ENCODE results near the gene AP1S1. TPM values are rescaled to one million over a fixed set of nuclear protein-coding genes. Genes with fewer than 3 reads are reported as not detected.

The AP1S1 gene
- total and polyA plus RNA-seq, 2 of the 13 experiments (the other 11 are each of a cell fraction or from before 2014, with no cell fraction given), result 57.5 to 68.1 TPM

DNA sequence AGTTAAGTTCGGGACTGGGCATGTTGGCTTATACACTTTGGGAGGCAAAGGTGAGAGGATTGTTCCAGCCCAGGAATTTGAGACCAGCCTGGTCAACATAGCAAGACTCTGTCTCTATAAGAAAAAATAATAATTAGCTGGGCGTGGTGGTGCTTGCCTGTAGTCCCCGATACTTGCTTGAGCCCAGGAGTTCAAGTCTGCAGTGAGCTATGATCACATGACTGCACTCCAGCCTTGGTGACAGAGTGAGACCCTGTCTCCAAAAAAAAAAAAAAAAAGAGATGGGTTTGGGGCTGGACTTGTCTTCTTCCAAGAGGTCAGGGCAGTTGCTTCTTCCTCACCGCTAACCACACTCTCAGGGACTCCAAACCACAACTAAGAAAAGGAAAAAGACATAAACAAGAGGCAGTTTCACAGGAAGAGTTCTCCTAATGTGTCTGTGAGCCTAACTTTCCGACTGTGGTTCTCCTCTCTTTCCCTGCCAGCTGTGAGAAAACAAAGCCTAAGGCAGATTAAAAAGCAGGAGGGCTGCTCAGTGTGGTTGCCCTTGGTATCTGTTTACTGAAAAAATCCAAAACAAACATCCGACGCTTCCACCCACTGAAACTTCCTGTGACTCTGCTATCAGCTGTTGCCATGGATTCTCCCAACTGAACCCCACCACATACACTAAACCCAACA lies 29.8 kb upstream of the AP1S1 start (continued):
- TF ChIP-seq, protein P1, sequence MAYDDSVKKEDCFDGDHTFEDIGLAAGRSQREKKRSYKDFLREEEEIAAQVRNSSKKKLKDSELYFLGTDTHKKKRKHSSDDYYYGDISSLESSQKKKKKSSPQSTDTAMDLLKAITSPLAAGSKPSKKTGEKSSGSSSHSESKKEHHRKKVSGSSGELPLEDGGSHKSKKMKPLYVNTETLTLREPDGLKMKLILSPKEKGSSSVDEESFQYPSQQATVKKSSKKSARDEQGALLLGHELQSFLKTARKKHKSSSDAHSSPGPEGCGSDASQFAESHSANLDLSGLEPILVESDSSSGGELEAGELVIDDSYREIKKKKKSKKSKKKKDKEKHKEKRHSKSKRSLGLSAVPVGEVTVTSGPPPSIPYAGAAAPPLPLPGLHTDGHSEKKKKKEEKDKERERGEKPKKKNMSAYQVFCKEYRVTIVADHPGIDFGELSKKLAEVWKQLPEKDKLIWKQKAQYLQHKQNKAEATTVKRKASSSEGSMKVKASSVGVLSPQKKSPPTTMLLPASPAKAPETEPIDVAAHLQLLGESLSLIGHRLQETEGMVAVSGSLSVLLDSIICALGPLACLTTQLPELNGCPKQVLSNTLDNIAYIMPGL (CRISPR knock-in tag; IDR thresholded peaks at IDR 0.05; ENCODE audit: borderline replicate concordance in 1 of 2, low read depth in 1 of 2), result no peak; a peak in 1 of 4 replicates
- TF ChIP-seq SP140L (CRISPR knock-in tag; IDR thresholded peaks at IDR 0.05; ENCODE audit: borderline replicate concordance) (no peak), ETV5 (CRISPR knock-in tag; IDR thresholded peaks at IDR 0.05; ENCODE audit: borderline replicate concordance) (peak; percentile 96), JDP2 (CRISPR knock-in tag; IDR thresholded peaks at IDR 0.05; ENCODE audit: borderline replicate concordance) (no peak), ZNF570 (CRISPR knock-in tag; IDR thresholded peaks at IDR 0.05; ENCODE audit: borderline replicate concordance) (no peak), NFE2L2 (IDR thresholded peaks at IDR 0.05; ENCODE audit: low read length) (no peak), ZNF614 (CRISPR knock-in tag; IDR thresholded peaks at IDR 0.05; ENCODE audit: borderline replicate concordance) (0 out of 2 replicates have a peak, but pooled peaks have one; percentile 34), KLF11 (CRISPR knock-in tag; IDR thresholded peaks at IDR 0.05) (no peak), MIER3 (CRISPR knock-in tag; IDR thresholded peaks at IDR 0.05; ENCODE audit: borderline replicate concordance) (no peak), ZNF230 (CRISPR knock-in tag; IDR thresholded peaks at IDR 0.05) (no peak), JUNB (CRISPR knock-in tag; IDR thresholded peaks at IDR 0.05; ENCODE audit: borderline replicate concordance) (no peak; the same call in 1 of the 2 replicates), ZSCAN29 (CRISPR knock-in tag; conservative IDR thresholded peaks at IDR 0.05) (no peak), ZNF749 (CRISPR knock-in tag; IDR thresholded peaks at IDR 0.05; ENCODE audit: borderline replicate concordance) (no peak), ZNF460 (CRISPR knock-in tag; IDR thresholded peaks at IDR 0.05; ENCODE audit: borderline replicate concordance) (no peak), PHF5A (CRISPR knock-in tag; IDR thresholded peaks at IDR 0.05; ENCODE audit: low read depth, unreplicated experiment) (no peak), ZSCAN25 (CRISPR knock-in tag; IDR thresholded peaks at IDR 0.05) (no peak), SOX6 (IDR thresholded peaks at IDR 0.05) (no peak), SOX6 (CRISPR knock-in tag; IDR thresholded peaks at IDR 0.05) (peak; percentile 83), CBX1 (IDR thresholded peaks at IDR 0.05; ENCODE audit: low read depth) (no peak), FLYWCH1 (CRISPR knock-in tag; IDR thresholded peaks at IDR 0.05) (no peak), SIX4 (CRISPR knock-in tag; IDR thresholded peaks at IDR 0.05) (no peak), PHF8 (CRISPR knock-in tag; IDR thresholded peaks at IDR 0.05) (no peak), CHCHD3 (CRISPR knock-in tag; IDR thresholded peaks at IDR 0.05) (no peak)
- TF ChIP-seq, protein P2, sequence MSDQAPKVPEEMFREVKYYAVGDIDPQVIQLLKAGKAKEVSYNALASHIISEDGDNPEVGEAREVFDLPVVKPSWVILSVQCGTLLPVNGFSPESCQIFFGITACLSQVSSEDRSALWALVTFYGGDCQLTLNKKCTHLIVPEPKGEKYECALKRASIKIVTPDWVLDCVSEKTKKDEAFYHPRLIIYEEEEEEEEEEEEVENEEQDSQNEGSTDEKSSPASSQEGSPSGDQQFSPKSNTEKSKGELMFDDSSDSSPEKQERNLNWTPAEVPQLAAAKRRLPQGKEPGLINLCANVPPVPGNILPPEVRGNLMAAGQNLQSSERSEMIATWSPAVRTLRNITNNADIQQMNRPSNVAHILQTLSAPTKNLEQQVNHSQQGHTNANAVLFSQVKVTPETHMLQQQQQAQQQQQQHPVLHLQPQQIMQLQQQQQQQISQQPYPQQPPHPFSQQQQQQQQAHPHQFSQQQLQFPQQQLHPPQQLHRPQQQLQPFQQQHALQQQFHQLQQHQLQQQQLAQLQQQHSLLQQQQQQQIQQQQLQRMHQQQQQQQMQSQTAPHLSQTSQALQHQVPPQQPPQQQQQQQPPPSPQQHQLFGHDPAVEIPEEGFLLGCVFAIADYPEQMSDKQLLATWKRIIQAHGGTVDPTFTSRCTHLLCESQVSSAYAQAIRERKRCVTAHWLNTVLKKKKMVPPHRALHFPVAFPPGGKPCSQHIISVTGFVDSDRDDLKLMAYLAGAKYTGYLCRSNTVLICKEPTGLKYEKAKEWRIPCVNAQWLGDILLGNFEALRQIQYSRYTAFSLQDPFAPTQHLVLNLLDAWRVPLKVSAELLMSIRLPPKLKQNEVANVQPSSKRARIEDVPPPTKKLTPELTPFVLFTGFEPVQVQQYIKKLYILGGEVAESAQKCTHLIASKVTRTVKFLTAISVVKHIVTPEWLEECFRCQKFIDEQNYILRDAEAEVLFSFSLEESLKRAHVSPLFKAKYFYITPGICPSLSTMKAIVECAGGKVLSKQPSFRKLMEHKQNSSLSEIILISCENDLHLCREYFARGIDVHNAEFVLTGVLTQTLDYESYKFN (CRISPR knock-in tag; conservative IDR thresholded peaks at IDR 0.05), result peak; percentile 88
- TF ChIP-seq, protein P3, sequence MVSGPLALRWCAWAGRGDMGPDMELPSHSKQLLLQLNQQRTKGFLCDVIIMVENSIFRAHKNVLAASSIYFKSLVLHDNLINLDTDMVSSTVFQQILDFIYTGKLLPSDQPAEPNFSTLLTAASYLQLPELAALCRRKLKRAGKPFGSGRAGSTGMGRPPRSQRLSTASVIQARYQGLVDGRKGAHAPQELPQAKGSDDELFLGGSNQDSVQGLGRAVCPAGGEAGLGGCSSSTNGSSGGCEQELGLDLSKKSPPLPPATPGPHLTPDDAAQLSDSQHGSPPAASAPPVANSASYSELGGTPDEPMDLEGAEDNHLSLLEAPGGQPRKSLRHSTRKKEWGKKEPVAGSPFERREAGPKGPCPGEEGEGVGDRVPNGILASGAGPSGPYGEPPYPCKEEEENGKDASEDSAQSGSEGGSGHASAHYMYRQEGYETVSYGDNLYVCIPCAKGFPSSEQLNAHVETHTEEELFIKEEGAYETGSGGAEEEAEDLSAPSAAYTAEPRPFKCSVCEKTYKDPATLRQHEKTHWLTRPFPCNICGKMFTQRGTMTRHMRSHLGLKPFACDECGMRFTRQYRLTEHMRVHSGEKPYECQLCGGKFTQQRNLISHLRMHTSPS (CRISPR knock-in tag; IDR thresholded peaks at IDR 0.05; ENCODE audit: low read depth), result peak; percentile 58; the same call in 1 of the 2 replicates

Measured in HepG2 (cell line).